Testis (tissue), 3 donors: Measurements from ENCODE around the gene ZNF532. TPM values are rescaled to one million over a fixed set of nuclear protein-coding genes. Genes with fewer than 3 reads are reported as not detected.

Experiments used
- DNase-seq: peaks from one replicate; pipeline ENCODE4 v3.0.0-alpha.2; 2019
- H3K27ac ChIP-seq, 2 donors: fragments of 200-600 bp; sonication (generic); one replicate each; pipeline ENCODE4 v1.5.1; 2019
- H3K27me3 ChIP-seq: fragments of 200-600 bp; sonication (generic); one replicate; pipeline ENCODE4 v1.5.1; 2019
- H3K36me3 ChIP-seq: fragments of 200-600 bp; sonication (generic); one replicate; pipeline ENCODE4 v1.5.1; 2017; ENCODE audit warnings: low read depth; ENCODE audit errors: missing control alignments
- H3K4me1 ChIP-seq: fragments of 200-600 bp; sonication (generic); one replicate; pipeline ENCODE4 v1.5.1; 2019
- H3K4me3 ChIP-seq, 2 donors: fragments of 200-600 bp; sonication (generic); one replicate each; pipeline ENCODE4 v1.5.1; 2017 to 2019
- H3K9me3 ChIP-seq: fragments of 200-600 bp; sonication (generic); one replicate; pipeline ENCODE4 v1.5.1; 2017
- CTCF ChIP-seq, 3 experiments: fragments of 450-650 bp in 2 of 3; fragments of 200-600 bp in 1 of 3; sonication (generic) in 1 of 3; IDR thresholded peaks; one replicate each; pipeline ENCODE4 v1.5.1; 2016 to 2019; ENCODE audit warnings: antibody characterized with exemption in 3 of 3, mild to moderate bottlenecking in 2 of 3, moderate library complexity in 1 of 3
- POLR2A ChIP-seq: fragments of 450-650 bp; IDR thresholded peaks from one replicate; pipeline ENCODE4 v1.6.1; 2017; ENCODE audit warnings: antibody characterized with exemption, mild to moderate bottlenecking, moderate library complexity
- WGBS, 2 donors: methylation state at CpG; one replicate each; pipeline ENCODE4 v1.1.5; 2018; 5-methylcytosine and 5-hydroxymethylcytosine counted together
- intact Hi-C: fragments of 100-400 bp; cut with DNase I; formaldehyde crosslinking; loops from one replicate; pipeline ENCODE4 v1.15.1; 2023; ENCODE audit warnings: low total_unique reads
- polyA plus RNA-seq: library from polyadenylated mRNA; stranded (reverse); fragments of 350-450 nt; fragmentation: Illumina TruSeq; extraction: RNeasy Lipid Tissue Mini Kit (QIAGEN cat#74804); gene quantifications from one replicate; pipeline ENCODE4 v1.2.3, GENCODE V29; 2014; ENCODE audit warnings: low read depth, low replicate concordance; ENCODE audit not compliant: insufficient read depth
- total RNA-seq, 2 donors: library from RNA; depleted of rRNA; stranded (reverse); fragments of >200 nt; gene quantifications; one replicate each; pipeline ENCODE4 v1.2.3, GENCODE V29; 2016

Gene ZNF532
- total and polyA plus RNA-seq, 3 donors from 2014 or later = 64.0 to 131 (median 122) TPM

GRCh38 chr18:58870130-58870529 lies 5.5 kb downstream of the ZNF532 start:
- no peaks in the 10 kb centered on the region for H3K36me3 ChIP-seq
- H3K27ac ChIP-seq = no peak overlapping the region
- 68 to 88% methylated on average over 5 of the region's 5 CpGs for WGBS, 2 donors
- DNase-seq = no peak
- TF ChIP-seq POLR2A (no peak), CTCF (IDR thresholded peaks at IDR 0.05) (no peak)
- intact Hi-C loops = no loop called here
- H3K27me3 ChIP-seq = no peaks in the 10 kb centered on the region
- H3K4me3 ChIP-seq = no peak overlapping the region
- H3K9me3 ChIP-seq = no peaks in the 10 kb centered on the region
- H3K4me1 ChIP-seq = peaks cover 37% of the 10 kb centered on the region

GRCh38 chr18:58870621-58871020 lies 5.9 kb downstream of the ZNF532 start:
- no peak for TF ChIP-seq CTCF (IDR thresholded peaks at IDR 0.05)
- no peak for TF ChIP-seq POLR2A
- WGBS, 2 donors = 62 to 74% methylated on average over 2 of the region's 2 CpGs
- H3K36me3 ChIP-seq = no peaks in the 10 kb centered on the region
- no peaks in the 10 kb centered on the region for H3K9me3 ChIP-seq
- H3K27me3 ChIP-seq = no peaks in the 10 kb centered on the region
- DNase-seq = no peak
- H3K27ac ChIP-seq = no peak overlapping the region
- H3K4me3 ChIP-seq = no peak overlapping the region
- peaks cover 32% of the 10 kb centered on the region for H3K4me1 ChIP-seq
- intact Hi-C loops = no loop called here

- Histone ChIP-seq H3K4me1 (peaks cover 21% of the 10 kb centered on the region), H3K36me3 (no peaks in the 10 kb centered on the region), H3K4me3 (no peak overlapping the region), H3K27ac (no peak overlapping the region), H3K27me3 (no peaks in the 10 kb centered on the region), H3K9me3 (no peaks in the 10 kb centered on the region)
- intact Hi-C loops = no loop called here
- no peak for DNase-seq
- WGBS, 2 donors = 42 to 55% methylated on average over 10 of the region's 10 CpGs
- TF ChIP-seq POLR2A (no peak), CTCF (IDR thresholded peaks at IDR 0.05) (no peak)
Observed at GRCh38 chr18:58871514-58872420, 7.1 kb downstream of the ZNF532 start.

GRCh38 chr18:58878640-58879039 lies 14.0 kb downstream of the ZNF532 start:
- Histone ChIP-seq H3K9me3 (no peaks in the 10 kb centered on the region), H3K27ac (no peak overlapping the region), H3K27me3 (no peaks in the 10 kb centered on the region), H3K4me3 (no peak overlapping the region), H3K4me1 (no peaks in the 10 kb centered on the region), H3K36me3 (no peaks in the 10 kb centered on the region)
- WGBS, 2 donors = 85 to 93% methylated on average over 3 of the region's 3 CpGs
- intact Hi-C loops = no loop called here
- no peak for TF ChIP-seq CTCF (IDR thresholded peaks at IDR 0.05)
- TF ChIP-seq POLR2A = no peak
- DNase-seq = no peak

GRCh38 chr18:58881477-58881876 lies 16.8 kb downstream of the ZNF532 start:
- Histone ChIP-seq H3K27ac (peak overlapping the region in 1 of 2 donors; percentile 28), H3K9me3 (no peaks in the 10 kb centered on the region), H3K27me3 (no peaks in the 10 kb centered on the region), H3K36me3 (no peaks in the 10 kb centered on the region), H3K4me1 (no peaks in the 10 kb centered on the region), H3K4me3 (no peak overlapping the region)
- intact Hi-C loops = no loop called here
- 67 to 77% methylated on average over 2 of the region's 2 CpGs for WGBS, 2 donors
- DNase-seq = no peak
- no peak for TF ChIP-seq CTCF (IDR thresholded peaks at IDR 0.05)
- TF ChIP-seq POLR2A = no peak
